HEK293T (cell line): ENCODE results near the gene GPRIN3.
"Not testable (repeated sequence)": the region's sequence is repeated elsewhere in the genome, so short reads cannot be mapped to it uniquely, and the experiment has no call there.

ENCODE experiments used
- CTCF ChIA-PET: fragments of 350-600 bp; formaldehyde crosslinking; extraction: SDS; loops from one replicate; lab custom pipeline; 2021; ENCODE audit warnings: antibody characterized with exemption, inconsistent platforms; lab: Yijun Ruan, JAX
- POLR2A ChIA-PET: fragments of 350-600 bp; formaldehyde crosslinking; extraction: SDS; loops from one replicate; lab custom pipeline; 2020; ENCODE audit warnings: antibody characterized with exemption, inconsistent platforms; lab: Yijun Ruan, JAX
- DNase-seq: peaks from one replicate; pipeline ENCODE4 v3.0.0; 2012; ENCODE audit warnings: mixed read lengths; ENCODE audit errors: extremely low spot score
- ARNT ChIP-seq: fragments of 450-650 bp; IDR thresholded peaks from 2 replicates; pipeline ENCODE4 v1.6.1; 2017; ENCODE audit warnings: mild to moderate bottlenecking
- BHLHE40 ChIP-seq: fragments of 450-650 bp; IDR thresholded peaks from 2 replicates; pipeline ENCODE4 v1.6.1; 2016; ENCODE audit warnings: mild to moderate bottlenecking, moderate library complexity, borderline replicate concordance
- CTBP1 ChIP-seq: fragments of 450-650 bp; IDR thresholded peaks from 2 replicates; pipeline ENCODE4 v1.6.1; 2016; ENCODE audit warnings: borderline replicate concordance
- ELF4 ChIP-seq: fragments of 450-650 bp; IDR thresholded peaks from 2 replicates; pipeline ENCODE4 v1.6.1; 2017; ENCODE audit warnings: antibody characterized with exemption
- FOXA1 ChIP-seq: fragments of 450-650 bp; IDR thresholded peaks from 2 replicates; pipeline ENCODE4 v1.6.1; 2016; ENCODE audit warnings: mild to moderate bottlenecking
- FOXK2 ChIP-seq: fragments of 450-650 bp; IDR thresholded peaks from 2 replicates; pipeline ENCODE4 v1.6.1; 2016; ENCODE audit warnings: mild to moderate bottlenecking
- FOXM1 ChIP-seq: fragments of 450-650 bp; IDR thresholded peaks from 2 replicates; pipeline ENCODE4 v1.6.1; 2017; ENCODE audit warnings: mild to moderate bottlenecking, borderline replicate concordance
- HDGF ChIP-seq: fragments of 450-650 bp; IDR thresholded peaks from 2 replicates; pipeline ENCODE4 v1.6.1; 2017; ENCODE audit warnings: antibody characterized with exemption, borderline replicate concordance
- L3MBTL2 ChIP-seq: fragments of 450-650 bp; conservative IDR thresholded peaks from 2 replicates; pipeline ENCODE4 v1.6.1; 2016; ENCODE audit warnings: mild to moderate bottlenecking
- LEF1 ChIP-seq: fragments of 450-650 bp; IDR thresholded peaks from 2 replicates; pipeline ENCODE4 v1.6.1; 2017; ENCODE audit warnings: mild to moderate bottlenecking, borderline replicate concordance
- NFRKB ChIP-seq: fragments of 450-650 bp; IDR thresholded peaks from 2 replicates; pipeline ENCODE4 v1.6.1; 2016; ENCODE audit warnings: mild to moderate bottlenecking, moderate library complexity
- SP1 ChIP-seq: fragments of 450-650 bp; IDR thresholded peaks from 2 replicates; pipeline ENCODE4 v1.6.1; 2017
- SUZ12 ChIP-seq: fragments of 450-650 bp; IDR thresholded peaks from 2 replicates; pipeline ENCODE4 v1.6.1; 2016; ENCODE audit warnings: mild to moderate bottlenecking
- TARDBP ChIP-seq: fragments of 450-650 bp; IDR thresholded peaks from 2 replicates; pipeline ENCODE4 v1.6.1; 2016
- ZNF384 ChIP-seq: fragments of 450-650 bp; IDR thresholded peaks from 2 replicates; pipeline ENCODE4 v1.6.1; 2016
- TF ChIP-seq, protein P1 (sequence below): fragments of 450-650 bp; IDR thresholded peaks from 2 replicates; pipeline ENCODE4 v1.6.1; 2016

Gene GPRIN3

DNA sequence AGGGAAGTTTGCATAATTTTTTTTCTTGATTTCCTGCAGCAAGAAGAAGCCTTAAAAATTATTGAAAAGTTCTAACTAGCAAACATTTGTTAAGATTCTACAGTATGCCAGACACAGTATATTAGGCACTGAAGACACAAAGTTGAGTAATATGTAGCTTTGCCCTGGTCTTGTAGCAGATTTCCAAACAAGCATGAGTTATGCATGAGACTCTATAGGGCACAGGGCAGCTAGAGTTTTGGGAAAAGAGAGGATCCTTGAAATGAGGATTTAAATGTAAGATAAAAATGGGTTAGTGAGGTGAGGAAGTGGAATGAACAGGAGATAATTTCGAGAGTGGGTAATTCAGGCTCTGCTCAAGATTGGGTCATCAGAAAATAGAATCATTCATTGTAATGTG lies 8.6 kb upstream of the GPRIN3 start:
- no peak for DNase-seq
- TF ChIP-seq BHLHE40 (no peak), NFRKB (no peak), FOXM1 (no peak), TARDBP (no peak), ELF4 (no peak), ARNT (no peak), L3MBTL2 (no peak), FOXA1 (no peak), SP1 (no peak), FOXK2 (no peak), HDGF (no peak), CTBP1 (no peak), ZNF384 (no peak), LEF1 (no peak), SUZ12 (no peak)
- TF ChIP-seq, protein P1, sequence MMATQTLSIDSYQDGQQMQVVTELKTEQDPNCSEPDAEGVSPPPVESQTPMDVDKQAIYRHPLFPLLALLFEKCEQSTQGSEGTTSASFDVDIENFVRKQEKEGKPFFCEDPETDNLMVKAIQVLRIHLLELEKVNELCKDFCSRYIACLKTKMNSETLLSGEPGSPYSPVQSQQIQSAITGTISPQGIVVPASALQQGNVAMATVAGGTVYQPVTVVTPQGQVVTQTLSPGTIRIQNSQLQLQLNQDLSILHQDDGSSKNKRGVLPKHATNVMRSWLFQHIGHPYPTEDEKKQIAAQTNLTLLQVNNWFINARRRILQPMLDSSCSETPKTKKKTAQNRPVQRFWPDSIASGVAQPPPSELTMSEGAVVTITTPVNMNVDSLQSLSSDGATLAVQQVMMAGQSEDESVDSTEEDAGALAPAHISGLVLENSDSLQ, result no peak
- ChIA-PET CTCF (no interaction called here), POLR2A (interaction anchor here (0.6 kb wide), 1 partner anchor 98 kb away, joined by 3 read pairs; no protein-coding TSS in a partner anchor)

DNA sequence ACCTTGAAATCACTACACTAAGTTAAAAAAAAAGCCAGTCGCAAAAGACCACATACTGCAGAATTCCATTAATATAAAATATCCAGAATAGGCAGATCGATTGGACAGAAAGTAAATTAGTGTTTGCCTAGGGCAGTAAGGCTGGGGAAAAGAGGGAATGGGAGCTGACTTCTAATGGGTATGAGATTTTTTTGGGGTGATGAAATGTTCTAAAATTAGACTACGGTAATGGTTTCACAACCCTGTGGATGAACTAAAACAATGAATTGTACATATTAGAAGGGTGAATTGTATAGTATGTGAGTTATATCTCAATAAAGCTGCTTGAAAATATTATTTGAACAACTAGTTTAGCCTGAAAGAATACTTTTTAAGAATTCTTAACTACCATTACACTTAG lies 6.7 kb upstream of the GPRIN3 start:
- POLR2A ChIA-PET, result no interaction called here
- no peak for DNase-seq
- CTCF ChIA-PET, result no interaction called here
- TF ChIP-seq FOXM1, result no peak
- no peak for TF ChIP-seq FOXK2
- no peak for TF ChIP-seq TARDBP
- TF ChIP-seq, protein P1, result no peak
- no peak for TF ChIP-seq NFRKB
- no peak for TF ChIP-seq SP1
- TF ChIP-seq L3MBTL2, result no peak
- no peak for TF ChIP-seq LEF1
- no peak for TF ChIP-seq ELF4
- no peak for TF ChIP-seq FOXA1
- no peak for TF ChIP-seq SUZ12
- TF ChIP-seq BHLHE40, result no peak
- no peak for TF ChIP-seq ARNT
- TF ChIP-seq HDGF, result no peak
- no peak for TF ChIP-seq ZNF384
- TF ChIP-seq CTBP1, result no peak

DNA sequence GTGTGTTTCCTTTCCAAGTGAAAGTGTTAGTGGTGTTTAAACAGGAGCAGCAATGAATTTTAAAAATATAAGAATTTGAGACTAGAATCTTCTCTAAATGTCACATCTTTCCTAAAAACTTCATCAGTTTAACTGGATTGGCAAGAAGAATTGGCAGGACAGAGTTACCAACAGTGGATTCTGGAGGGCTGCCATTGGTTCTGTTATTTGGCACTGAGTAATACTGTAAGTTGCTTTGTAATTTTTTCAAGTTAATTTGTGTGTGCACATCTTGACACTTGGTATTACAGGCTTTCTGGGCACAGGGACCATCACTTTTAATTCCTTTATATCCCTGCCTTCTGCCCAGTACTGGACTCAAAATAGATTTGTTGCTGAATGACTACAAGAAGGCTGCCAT lies 4.5 kb upstream of the GPRIN3 start:
- ChIA-PET POLR2A (no interaction called here), CTCF (no interaction called here)
- no peak for DNase-seq
- TF ChIP-seq, protein P1, result no peak
- no peak for TF ChIP-seq L3MBTL2
- no peak for TF ChIP-seq ELF4

DNA sequence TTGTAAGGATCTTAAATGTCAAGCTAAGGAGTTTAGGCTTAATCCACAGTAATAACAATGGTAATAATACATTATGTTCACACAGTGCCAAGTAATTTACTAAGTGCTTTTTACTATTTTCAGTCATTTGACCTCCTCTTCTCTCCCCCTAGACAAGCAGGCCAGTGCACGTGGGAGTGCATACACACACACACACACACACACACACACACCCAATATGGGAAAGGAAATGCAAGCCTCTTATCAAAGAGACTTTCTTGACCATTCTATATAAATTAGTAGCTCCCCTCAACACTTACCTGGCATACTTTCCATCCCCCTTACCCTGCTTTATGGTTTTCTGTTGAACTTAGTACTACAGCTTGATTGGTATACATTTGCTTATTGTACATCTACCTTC lies 3.8 kb upstream of the GPRIN3 start:
- TF ChIP-seq TARDBP, result no peak
- no peak for TF ChIP-seq L3MBTL2
- no peak for TF ChIP-seq ARNT
- TF ChIP-seq CTBP1, result no peak
- TF ChIP-seq NFRKB, result no peak
- TF ChIP-seq ZNF384, result no peak
- TF ChIP-seq FOXA1, result no peak
- no peak for TF ChIP-seq SP1
- no peak for TF ChIP-seq ELF4
- TF ChIP-seq FOXM1, result no peak
- TF ChIP-seq, protein P1, result no peak
- TF ChIP-seq BHLHE40, result no peak
- POLR2A ChIA-PET, result no interaction called here
- no peak for DNase-seq
- CTCF ChIA-PET, result no interaction called here

DNA sequence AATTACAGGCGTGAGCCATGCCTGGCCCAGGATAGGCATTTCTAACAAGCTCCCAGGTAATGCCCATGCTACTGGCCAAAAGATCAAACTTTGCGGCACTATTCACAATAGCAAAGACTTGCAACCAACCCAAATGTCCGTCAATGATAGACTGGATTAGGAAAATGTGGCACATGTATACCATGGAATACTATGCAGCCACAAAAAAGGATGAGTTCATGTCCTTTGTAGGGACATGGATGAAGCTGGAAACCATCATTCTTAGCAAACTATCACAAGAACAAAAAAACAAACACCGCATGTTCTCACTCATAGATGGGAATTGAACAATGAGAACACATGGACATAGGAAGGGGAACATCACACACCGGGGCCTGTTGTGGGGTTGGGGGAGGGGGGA lies 1.6 kb upstream of the GPRIN3 start:
- DNase-seq, CTCF ChIA-PET: not testable (repeated sequence)
- POLR2A ChIA-PET, result interaction anchor here (0.8 kb wide), 1 partner anchor 1038 kb away, joined by 3 read pairs; no protein-coding TSS in a partner anchor

DNA sequence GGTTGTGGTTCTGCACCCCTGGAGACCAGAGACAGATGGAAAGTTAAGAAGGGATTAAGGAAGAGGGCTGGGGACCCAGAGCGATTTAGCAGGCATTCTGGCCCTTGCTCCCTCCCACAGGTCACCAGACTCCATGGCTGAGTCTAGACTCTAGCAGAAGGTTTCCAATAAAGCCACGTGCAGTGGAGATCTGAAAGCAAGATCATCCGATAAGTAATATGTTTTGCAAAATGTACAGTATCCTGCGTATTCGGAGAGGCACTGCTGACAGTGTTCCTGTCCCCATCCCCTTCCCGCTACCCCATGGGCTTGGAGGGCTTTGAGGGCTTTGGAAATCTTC lies 531 bp upstream of the GPRIN3 start:
- no peak for TF ChIP-seq SUZ12
- TF ChIP-seq, protein P1, result no peak
- TF ChIP-seq FOXK2, result no peak
- TF ChIP-seq FOXM1, result no peak
- no peak for TF ChIP-seq L3MBTL2
- TF ChIP-seq LEF1, result no peak
- TF ChIP-seq ELF4, result no peak
- TF ChIP-seq SP1, result no peak
- DNase-seq, result no peak
- ChIA-PET POLR2A (interaction anchor here (1.0 kb wide), 1 partner anchor 9 kb away, joined by 7 read pairs; no protein-coding TSS in a partner anchor), CTCF (interaction anchor here (1.0 kb wide), 1 partner anchor 9 kb away, joined by 3 read pairs; no protein-coding TSS in a partner anchor)
